Neural progenitor cell (in vitro differentiated cells): ENCODE data around the gene KRT39.

Experiments
- EZH2 ChIP-seq: fragments of 200-600 bp; sonication (generic); IDR thresholded peaks from 2 replicates; pipeline ENCODE4 v1.6.1; 2017; ENCODE audit warnings: antibody characterized with exemption, mild to moderate bottlenecking, moderate library complexity
- EZH2phosphoT487 ChIP-seq: fragments of 200-600 bp; sonication (generic); IDR thresholded peaks from 2 replicates; pipeline ENCODE4 v1.6.1; 2017; ENCODE audit warnings: antibody characterized with exemption
- TF ChIP-seq, protein P1 (sequence below): fragments of 200-600 bp; sonication (generic); IDR thresholded peaks from 2 replicates; pipeline ENCODE4 v1.5.1; 2017; ENCODE audit warnings: antibody characterized with exemption, mild to moderate bottlenecking

- TF ChIP-seq EZH2 = no peak
- TF ChIP-seq, protein P1, sequence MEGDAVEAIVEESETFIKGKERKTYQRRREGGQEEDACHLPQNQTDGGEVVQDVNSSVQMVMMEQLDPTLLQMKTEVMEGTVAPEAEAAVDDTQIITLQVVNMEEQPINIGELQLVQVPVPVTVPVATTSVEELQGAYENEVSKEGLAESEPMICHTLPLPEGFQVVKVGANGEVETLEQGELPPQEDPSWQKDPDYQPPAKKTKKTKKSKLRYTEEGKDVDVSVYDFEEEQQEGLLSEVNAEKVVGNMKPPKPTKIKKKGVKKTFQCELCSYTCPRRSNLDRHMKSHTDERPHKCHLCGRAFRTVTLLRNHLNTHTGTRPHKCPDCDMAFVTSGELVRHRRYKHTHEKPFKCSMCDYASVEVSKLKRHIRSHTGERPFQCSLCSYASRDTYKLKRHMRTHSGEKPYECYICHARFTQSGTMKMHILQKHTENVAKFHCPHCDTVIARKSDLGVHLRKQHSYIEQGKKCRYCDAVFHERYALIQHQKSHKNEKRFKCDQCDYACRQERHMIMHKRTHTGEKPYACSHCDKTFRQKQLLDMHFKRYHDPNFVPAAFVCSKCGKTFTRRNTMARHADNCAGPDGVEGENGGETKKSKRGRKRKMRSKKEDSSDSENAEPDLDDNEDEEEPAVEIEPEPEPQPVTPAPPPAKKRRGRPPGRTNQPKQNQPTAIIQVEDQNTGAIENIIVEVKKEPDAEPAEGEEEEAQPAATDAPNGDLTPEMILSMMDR = no peak
- no peak for TF ChIP-seq EZH2phosphoT487
Observed at GRCh38 chr17:41004397-41004796, 37.6 kb upstream of the KRT39 start.
